HepG2 (cell line): ENCODE data around the gene KATNB1. TPM values are rescaled to one million over a fixed set of nuclear protein-coding genes. Genes with fewer than 3 reads are reported as not detected.

Source experiments
- ARNT ChIP-seq: fragments of 450-650 bp; IDR thresholded peaks from 2 replicates; pipeline ENCODE4 v1.6.1; 2017
- CBX2 ChIP-seq, 2 experiments: fragments of 200-600 bp in 1 of 2; sonication (generic); formaldehyde crosslinking in 1 of 2; IDR thresholded peaks; 2 replicates each; pipeline versions ENCODE4 v1.7.0 to v1.8.1; 2018 to 2022; ENCODE audit warnings: low read depth in 2 of 2, low read length in 1 of 2, mild to moderate bottlenecking in 1 of 2, missing genetic modification reagents in 1 of 2
- CEBPB ChIP-seq: IDR thresholded peaks from 2 replicates; pipeline ENCODE4 v1.6.1; 2011; ENCODE audit warnings: low read depth, low read length, improper control_type of control experiment, borderline replicate concordance
- ESRRA ChIP-seq: sonication (generic); formaldehyde crosslinking; IDR thresholded peaks from 2 replicates; pipeline ENCODE4 v1.5.1; 2020; ENCODE audit warnings: mild to moderate bottlenecking, low read depth, missing genetic modification reagents
- HDAC1 ChIP-seq: sonication (generic); formaldehyde crosslinking; IDR thresholded peaks from 2 replicates; pipeline ENCODE4 v1.5.1; 2020; ENCODE audit warnings: mild to moderate bottlenecking, missing genetic modification reagents
- HOXA5 ChIP-seq: sonication (generic); formaldehyde crosslinking; IDR thresholded peaks from 2 replicates; pipeline ENCODE4 v1.4.0; 2020; ENCODE audit warnings: missing genetic modification reagents
- ONECUT2 ChIP-seq: sonication (generic); formaldehyde crosslinking; IDR thresholded peaks from 2 replicates; pipeline ENCODE4 v1.4.0; 2020; ENCODE audit warnings: missing genetic modification reagents
- SNRNP70 ChIP-seq: fragments of 200-400 bp; formaldehyde crosslinking; IDR thresholded peaks from 2 replicates; pipeline ENCODE4 v1.6.1; 2017; ENCODE audit warnings: mild to moderate bottlenecking, low read depth, low read length, moderate library complexity
- TBP ChIP-seq: sonication (generic); formaldehyde crosslinking; IDR thresholded peaks from 2 replicates; pipeline ENCODE4 v1.5.0; 2020; ENCODE audit warnings: missing genetic modification reagents
- TCF12 ChIP-seq, 2 experiments: fragments of 450-650 bp in 1 of 2; sonication (generic) in 1 of 2; formaldehyde crosslinking in 1 of 2; IDR thresholded peaks; 2 replicates each; pipeline versions ENCODE4 v1.6.1 to v1.8.0; 2017 to 2022; ENCODE audit warnings: antibody characterized with exemption in 1 of 2, mild to moderate bottlenecking in 1 of 2, missing genetic modification reagents in 1 of 2, moderate library complexity in 1 of 2
- TSC22D2 ChIP-seq: sonication (generic); formaldehyde crosslinking; IDR thresholded peaks from 2 replicates; pipeline ENCODE4 v1.5.1; 2020; ENCODE audit warnings: missing genetic modification reagents, mild to moderate bottlenecking, borderline replicate concordance
- ZFP1 ChIP-seq: IDR thresholded peaks from 2 replicates; pipeline ENCODE4 v1.6.1; 2016
- ZNF44 ChIP-seq: sonication (generic); formaldehyde crosslinking; IDR thresholded peaks from 2 replicates; pipeline ENCODE4 v1.5.1; 2020; ENCODE audit warnings: mild to moderate bottlenecking, missing genetic modification reagents
- ZNF460 ChIP-seq: sonication (generic); formaldehyde crosslinking; IDR thresholded peaks from 2 replicates; pipeline ENCODE4 v1.5.1; 2020; ENCODE audit warnings: missing genetic modification reagents, mild to moderate bottlenecking, borderline replicate concordance
- ZNF546 ChIP-seq: sonication (generic); formaldehyde crosslinking; conservative IDR thresholded peaks from 2 replicates; pipeline ENCODE4 v1.8.1; 2023; ENCODE audit warnings: mild to moderate bottlenecking, missing genetic modification reagents
- ZNF768 ChIP-seq: sonication (generic); formaldehyde crosslinking; IDR thresholded peaks from 2 replicates; pipeline ENCODE4 v1.4.0; 2020; ENCODE audit warnings: missing genetic modification reagents
- ZNF772 ChIP-seq: sonication (generic); formaldehyde crosslinking; IDR thresholded peaks from 2 replicates; pipeline ENCODE4 v1.5.0; 2020; ENCODE audit warnings: mild to moderate bottlenecking, missing genetic modification reagents
- polyA plus RNA-seq, 8 experiments: library from polyadenylated mRNA; depleted of rRNA in 3 of 8; stranded (reverse) in 7 of 8; unstranded in 1 of 8; fragments of >200 nt; fragmentation: Illumina TruSeq in 4 of 8; extraction: Trizol in 4 of 8; gene quantifications; 2 replicates each; pipeline versions ENCODE4 v1.2.1 to v1.2.3, GENCODE V29; 2011 to 2016; ENCODE audit warnings: low read depth in 4 of 8, missing spikeins in 1 of 8, mixed read lengths in 1 of 8; ENCODE audit not compliant: insufficient read depth in 1 of 8
- total RNA-seq, 5 experiments: library from RNA; depleted of rRNA; stranded (reverse); fragments of >200 nt; fragmentation: Illumina TruSeq; extraction: Trizol; gene quantifications; 2 replicates each; pipeline ENCODE4 v1.2.3, GENCODE V29; 2016; ENCODE audit warnings: low read depth in 1 of 5
- TF ChIP-seq, protein P1 (sequence below): sonication (generic); formaldehyde crosslinking; IDR thresholded peaks from 2 replicates; pipeline ENCODE4 v1.4.0; 2020; ENCODE audit warnings: missing genetic modification reagents
- TF ChIP-seq, protein P2 (sequence below): IDR thresholded peaks from 2 replicates; pipeline ENCODE4 v1.6.1; 2018; ENCODE audit warnings: missing genetic modification reagents, mild to moderate bottlenecking, missing compliant biosample characterization
- TF ChIP-seq, protein P3 (sequence below): sonication (generic); formaldehyde crosslinking; IDR thresholded peaks from 2 replicates; pipeline ENCODE4 v1.4.0; 2020; ENCODE audit warnings: mild to moderate bottlenecking, missing genetic modification reagents
- TF ChIP-seq, protein P4 (sequence below): IDR thresholded peaks from 2 replicates; pipeline ENCODE4 v1.6.1; 2016
- TF ChIP-seq, protein P5 (sequence below): sonication (generic); formaldehyde crosslinking; IDR thresholded peaks from 2 replicates; pipeline ENCODE4 v1.5.1; 2020; ENCODE audit warnings: missing genetic modification reagents, mild to moderate bottlenecking, borderline replicate concordance
- TF ChIP-seq, protein P6 (sequence below): sonication (generic); formaldehyde crosslinking; IDR thresholded peaks from 2 replicates; pipeline ENCODE4 v1.9.0; 2021; ENCODE audit warnings: missing genetic modification reagents, mild to moderate bottlenecking, borderline replicate concordance

Gene KATNB1
- total and polyA plus RNA-seq, 2 of the 13 experiments (the other 11 are each of a cell fraction or from before 2014, with no cell fraction given) = 31.5 to 43.5 TPM

DNA sequence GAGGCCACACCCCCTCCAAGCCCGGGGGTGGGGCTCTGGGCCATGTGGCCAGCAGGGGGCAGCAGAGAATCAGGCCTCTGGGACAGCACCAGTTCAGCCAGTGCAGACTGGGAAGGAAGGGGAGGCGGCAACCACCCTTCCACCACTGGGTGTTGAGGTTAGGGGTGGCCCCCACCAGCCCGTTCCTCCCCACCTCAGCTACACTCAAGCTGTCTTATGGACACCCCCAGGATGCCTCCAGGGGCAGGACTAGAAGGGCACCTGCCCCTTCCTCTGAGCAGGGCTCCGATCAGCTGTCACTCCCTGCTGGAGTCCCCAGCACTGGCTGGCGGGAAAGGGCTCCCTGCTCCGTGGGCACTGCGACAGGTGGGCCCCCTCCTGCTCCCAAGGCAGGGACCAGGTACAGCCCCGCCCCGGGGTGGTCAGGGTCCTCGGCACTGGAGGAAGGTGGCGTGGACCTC, 21.8 kb downstream of the KATNB1 start (continued):
- 0 out of 2 replicates have a peak, but pooled peaks have one; percentile 27 for TF ChIP-seq ESRRA
- TF ChIP-seq, protein P1, sequence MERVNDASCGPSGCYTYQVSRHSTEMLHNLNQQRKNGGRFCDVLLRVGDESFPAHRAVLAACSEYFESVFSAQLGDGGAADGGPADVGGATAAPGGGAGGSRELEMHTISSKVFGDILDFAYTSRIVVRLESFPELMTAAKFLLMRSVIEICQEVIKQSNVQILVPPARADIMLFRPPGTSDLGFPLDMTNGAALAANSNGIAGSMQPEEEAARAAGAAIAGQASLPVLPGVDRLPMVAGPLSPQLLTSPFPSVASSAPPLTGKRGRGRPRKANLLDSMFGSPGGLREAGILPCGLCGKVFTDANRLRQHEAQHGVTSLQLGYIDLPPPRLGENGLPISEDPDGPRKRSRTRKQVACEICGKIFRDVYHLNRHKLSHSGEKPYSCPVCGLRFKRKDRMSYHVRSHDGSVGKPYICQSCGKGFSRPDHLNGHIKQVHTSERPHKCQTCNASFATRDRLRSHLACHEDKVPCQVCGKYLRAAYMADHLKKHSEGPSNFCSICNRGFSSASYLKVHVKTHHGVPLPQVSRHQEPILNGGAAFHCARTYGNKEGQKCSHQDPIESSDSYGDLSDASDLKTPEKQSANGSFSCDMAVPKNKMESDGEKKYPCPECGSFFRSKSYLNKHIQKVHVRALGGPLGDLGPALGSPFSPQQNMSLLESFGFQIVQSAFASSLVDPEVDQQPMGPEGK (CRISPR knock-in tag) = peak; percentile 81
- peak; percentile 40; the same call in 1 of the 2 replicates for TF ChIP-seq HOXA5 (CRISPR knock-in tag)
- TF ChIP-seq ARNT = no peak
- no peak for TF ChIP-seq CEBPB
- no peak for TF ChIP-seq ONECUT2
- TF ChIP-seq ZNF460 (CRISPR knock-in tag) = no peak
- no peak for TF ChIP-seq TCF12 (IDR thresholded peaks at IDR 0.05)
- TF ChIP-seq TCF12 (CRISPR knock-in tag; IDR thresholded peaks at IDR 0.05) = no peak
- TF ChIP-seq, protein P2, sequence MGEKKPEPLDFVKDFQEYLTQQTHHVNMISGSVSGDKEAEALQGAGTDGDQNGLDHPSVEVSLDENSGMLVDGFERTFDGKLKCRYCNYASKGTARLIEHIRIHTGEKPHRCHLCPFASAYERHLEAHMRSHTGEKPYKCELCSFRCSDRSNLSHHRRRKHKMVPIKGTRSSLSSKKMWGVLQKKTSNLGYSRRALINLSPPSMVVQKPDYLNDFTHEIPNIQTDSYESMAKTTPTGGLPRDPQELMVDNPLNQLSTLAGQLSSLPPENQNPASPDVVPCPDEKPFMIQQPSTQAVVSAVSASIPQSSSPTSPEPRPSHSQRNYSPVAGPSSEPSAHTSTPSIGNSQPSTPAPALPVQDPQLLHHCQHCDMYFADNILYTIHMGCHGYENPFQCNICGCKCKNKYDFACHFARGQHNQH = peak; percentile 67; the same call in 1 of the 2 replicates
- no peak for TF ChIP-seq ZNF44
- no peak for TF ChIP-seq HDAC1
- TF ChIP-seq TBP (CRISPR knock-in tag) = no peak
- no peak for TF ChIP-seq ZFP1
- TF ChIP-seq, protein P3, sequence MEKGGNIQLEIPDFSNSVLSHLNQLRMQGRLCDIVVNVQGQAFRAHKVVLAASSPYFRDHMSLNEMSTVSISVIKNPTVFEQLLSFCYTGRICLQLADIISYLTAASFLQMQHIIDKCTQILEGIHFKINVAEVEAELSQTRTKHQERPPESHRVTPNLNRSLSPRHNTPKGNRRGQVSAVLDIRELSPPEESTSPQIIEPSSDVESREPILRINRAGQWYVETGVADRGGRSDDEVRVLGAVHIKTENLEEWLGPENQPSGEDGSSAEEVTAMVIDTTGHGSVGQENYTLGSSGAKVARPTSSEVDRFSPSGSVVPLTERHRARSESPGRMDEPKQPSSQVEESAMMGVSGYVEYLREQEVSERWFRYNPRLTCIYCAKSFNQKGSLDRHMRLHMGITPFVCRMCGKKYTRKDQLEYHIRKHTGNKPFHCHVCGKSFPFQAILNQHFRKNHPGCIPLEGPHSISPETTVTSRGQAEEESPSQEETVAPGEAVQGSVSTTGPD = no peak
- TF ChIP-seq CBX2 (IDR thresholded peaks at IDR 0.05; ENCODE audit: low read depth, low read length) = no peak
- TF ChIP-seq CBX2 (CRISPR knock-in tag; IDR thresholded peaks at IDR 0.05; ENCODE audit: low read depth) = no peak
- TF ChIP-seq SNRNP70 = no peak
- TF ChIP-seq, protein P4, sequence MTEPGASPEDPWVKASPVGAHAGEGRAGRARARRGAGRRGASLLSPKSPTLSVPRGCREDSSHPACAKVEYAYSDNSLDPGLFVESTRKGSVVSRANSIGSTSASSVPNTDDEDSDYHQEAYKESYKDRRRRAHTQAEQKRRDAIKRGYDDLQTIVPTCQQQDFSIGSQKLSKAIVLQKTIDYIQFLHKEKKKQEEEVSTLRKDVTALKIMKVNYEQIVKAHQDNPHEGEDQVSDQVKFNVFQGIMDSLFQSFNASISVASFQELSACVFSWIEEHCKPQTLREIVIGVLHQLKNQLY (CRISPR knock-in tag) = no peak
- TF ChIP-seq ZNF772 (CRISPR knock-in tag) = peak; percentile 78; the same call in 1 of the 2 replicates
- TF ChIP-seq, protein P5, sequence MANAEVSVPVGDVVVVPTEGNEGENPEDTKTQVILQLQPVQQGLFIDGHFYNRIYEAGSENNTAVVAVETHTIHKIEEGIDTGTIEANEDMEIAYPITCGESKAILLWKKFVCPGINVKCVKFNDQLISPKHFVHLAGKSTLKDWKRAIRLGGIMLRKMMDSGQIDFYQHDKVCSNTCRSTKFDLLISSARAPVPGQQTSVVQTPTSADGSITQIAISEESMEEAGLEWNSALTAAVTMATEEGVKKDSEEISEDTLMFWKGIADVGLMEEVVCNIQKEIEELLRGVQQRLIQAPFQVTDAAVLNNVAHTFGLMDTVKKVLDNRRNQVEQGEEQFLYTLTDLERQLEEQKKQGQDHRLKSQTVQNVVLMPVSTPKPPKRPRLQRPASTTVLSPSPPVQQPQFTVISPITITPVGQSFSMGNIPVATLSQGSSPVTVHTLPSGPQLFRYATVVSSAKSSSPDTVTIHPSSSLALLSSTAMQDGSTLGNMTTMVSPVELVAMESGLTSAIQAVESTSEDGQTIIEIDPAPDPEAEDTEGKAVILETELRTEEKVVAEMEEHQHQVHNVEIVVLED = no peak
- TF ChIP-seq ZNF768 (CRISPR knock-in tag) = no peak
- TF ChIP-seq ZNF546 = no peak
- TF ChIP-seq, protein P6, sequence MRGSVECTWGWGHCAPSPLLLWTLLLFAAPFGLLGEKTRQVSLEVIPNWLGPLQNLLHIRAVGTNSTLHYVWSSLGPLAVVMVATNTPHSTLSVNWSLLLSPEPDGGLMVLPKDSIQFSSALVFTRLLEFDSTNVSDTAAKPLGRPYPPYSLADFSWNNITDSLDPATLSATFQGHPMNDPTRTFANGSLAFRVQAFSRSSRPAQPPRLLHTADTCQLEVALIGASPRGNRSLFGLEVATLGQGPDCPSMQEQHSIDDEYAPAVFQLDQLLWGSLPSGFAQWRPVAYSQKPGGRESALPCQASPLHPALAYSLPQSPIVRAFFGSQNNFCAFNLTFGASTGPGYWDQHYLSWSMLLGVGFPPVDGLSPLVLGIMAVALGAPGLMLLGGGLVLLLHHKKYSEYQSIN (CRISPR knock-in tag) = no peak
- TF ChIP-seq TSC22D2 (CRISPR knock-in tag) = peak; percentile 62; the same call in 1 of the 2 replicates
